GM12873 (cell line): ENCODE data around the gene GREB1.

Source experiments
- TF ChIP-seq, protein P1 (sequence below): IDR thresholded peaks from 2 replicates; pipeline ENCODE4 v1.5.1; 2012; ENCODE audit warnings: low read depth, mild to moderate bottlenecking, moderate library complexity, low read length, control low read depth; ENCODE audit not compliant: insufficient read depth; ENCODE audit errors: missing control alignments

GREB1 gene

GRCh38 chr2:11573418-11574175, 39.8 kb downstream of the GREB1 start:
- TF ChIP-seq, protein P1, sequence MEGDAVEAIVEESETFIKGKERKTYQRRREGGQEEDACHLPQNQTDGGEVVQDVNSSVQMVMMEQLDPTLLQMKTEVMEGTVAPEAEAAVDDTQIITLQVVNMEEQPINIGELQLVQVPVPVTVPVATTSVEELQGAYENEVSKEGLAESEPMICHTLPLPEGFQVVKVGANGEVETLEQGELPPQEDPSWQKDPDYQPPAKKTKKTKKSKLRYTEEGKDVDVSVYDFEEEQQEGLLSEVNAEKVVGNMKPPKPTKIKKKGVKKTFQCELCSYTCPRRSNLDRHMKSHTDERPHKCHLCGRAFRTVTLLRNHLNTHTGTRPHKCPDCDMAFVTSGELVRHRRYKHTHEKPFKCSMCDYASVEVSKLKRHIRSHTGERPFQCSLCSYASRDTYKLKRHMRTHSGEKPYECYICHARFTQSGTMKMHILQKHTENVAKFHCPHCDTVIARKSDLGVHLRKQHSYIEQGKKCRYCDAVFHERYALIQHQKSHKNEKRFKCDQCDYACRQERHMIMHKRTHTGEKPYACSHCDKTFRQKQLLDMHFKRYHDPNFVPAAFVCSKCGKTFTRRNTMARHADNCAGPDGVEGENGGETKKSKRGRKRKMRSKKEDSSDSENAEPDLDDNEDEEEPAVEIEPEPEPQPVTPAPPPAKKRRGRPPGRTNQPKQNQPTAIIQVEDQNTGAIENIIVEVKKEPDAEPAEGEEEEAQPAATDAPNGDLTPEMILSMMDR: no peak

GRCh38 chr2:11574176-11575046, 40.6 kb downstream of the GREB1 start:
- TF ChIP-seq, protein P1: no peak

DNA sequence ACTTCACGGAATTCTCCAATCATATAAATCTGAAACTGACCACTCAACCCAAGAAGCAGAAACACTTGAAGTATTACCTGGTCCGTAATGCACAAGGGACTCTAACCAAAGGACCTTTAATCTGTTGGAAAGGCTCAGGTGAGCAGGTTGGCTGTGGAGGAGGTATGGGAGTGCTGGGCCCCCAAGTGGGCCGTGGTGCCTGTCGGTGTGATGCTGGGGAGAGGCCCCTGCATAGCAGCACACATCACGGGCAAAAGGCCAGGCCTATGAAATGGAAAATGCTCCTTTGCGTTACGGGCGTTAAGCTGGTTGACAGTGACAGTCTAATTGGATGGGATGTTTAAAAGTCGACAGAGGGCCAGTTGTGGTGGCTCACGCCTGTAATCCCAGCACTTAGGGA, 42.6 kb downstream of the GREB1 start:
- TF ChIP-seq, protein P1: no peak

DNA sequence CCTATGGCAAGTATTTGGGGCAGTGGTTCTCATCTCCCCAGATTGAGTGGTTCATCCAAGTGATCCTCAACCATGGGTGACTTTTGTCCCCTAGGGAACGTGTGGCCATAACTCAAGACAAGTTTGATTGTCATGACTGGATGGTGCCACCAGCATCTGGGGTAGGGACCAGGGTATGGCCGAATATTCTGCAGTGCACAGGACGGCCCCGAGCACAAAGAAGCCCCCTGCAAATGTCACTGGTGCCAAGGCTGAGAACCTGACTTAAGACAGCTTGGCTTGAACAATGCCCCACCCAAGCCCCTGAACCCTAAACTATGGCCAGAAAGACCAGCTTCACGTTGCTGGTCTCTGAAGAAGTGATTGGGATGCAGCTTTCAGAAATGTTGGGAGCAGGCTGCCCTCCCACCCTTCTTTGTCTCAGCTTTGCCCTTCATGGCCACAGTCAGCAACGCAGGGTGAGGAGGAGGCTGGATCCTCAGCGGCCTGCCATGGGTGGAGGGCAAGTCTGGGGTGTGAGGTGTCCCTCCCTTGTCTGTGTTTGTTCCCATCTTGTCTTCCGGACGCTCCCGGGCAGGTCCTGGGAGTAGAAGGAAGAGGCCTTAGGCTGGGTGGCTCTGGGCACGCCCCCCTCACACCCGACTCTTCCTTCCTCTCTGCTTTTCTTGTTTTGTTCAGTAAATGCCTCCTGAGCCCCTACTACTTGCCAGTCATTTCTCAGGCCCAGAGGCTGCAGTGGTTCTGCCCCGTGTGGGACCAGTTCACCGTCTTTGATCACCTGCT, 43.4 kb downstream of the GREB1 start:
- TF ChIP-seq, protein P1: no peak

DNA sequence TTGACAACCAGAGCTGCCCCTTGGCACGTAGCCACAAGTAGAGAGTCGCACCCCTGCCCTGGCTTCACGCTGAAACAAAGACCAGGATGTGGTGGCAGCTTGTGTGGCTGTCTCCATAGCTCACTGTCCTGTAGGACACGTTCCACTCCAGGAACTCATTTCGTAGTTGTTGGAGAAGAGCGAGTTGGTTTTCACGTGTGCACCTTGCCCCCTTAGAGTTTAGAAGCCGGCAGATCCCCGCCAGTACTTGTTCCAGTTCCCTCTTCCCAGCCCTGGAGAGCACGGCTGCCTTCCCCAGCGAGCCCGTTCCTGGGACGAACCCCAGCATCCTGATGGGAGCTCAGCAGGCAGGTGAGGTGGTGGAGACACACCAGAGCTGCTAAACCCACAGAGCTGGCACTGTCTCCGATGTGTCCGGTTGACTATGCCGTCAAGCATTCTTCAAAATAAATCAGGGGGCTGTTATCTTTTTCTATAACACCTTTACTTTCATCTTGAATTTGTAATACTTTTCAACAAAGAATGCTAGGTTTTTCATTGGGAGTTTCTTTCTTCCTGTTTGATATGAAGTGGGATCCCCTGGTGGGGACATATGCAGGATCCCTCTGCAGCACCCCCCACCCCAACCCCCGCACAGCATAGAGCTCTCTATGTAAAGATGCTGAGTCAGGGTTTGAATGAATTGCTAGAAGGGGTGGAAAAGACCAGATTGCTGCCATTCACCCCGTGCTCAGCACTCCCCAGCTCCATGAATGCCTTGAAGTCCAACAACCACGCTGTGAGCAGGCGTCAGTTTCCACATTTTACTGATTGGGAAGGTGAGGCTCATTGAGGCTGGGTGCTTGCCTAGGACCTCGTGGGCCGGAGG, 44.5 kb downstream of the GREB1 start:
- TF ChIP-seq, protein P1: no peak

- TF ChIP-seq, protein P1: no peak
Measured at GRCh38 chr2:11578986-11579774, 45.3 kb downstream of the GREB1 start.
